DND-41 (cell line): ENCODE measurements around the gene TSPAN11.

Experiments
- EZH2 ChIP-seq: IDR thresholded peaks from 3 replicates; pipeline ENCODE4 v1.6.1; 2012; ENCODE audit warnings: borderline replicate concordance, low read depth, mild to moderate bottlenecking, moderate library complexity, low read length, inconsistent platforms; ENCODE audit not compliant: severe bottlenecking
- TF ChIP-seq, protein P1 (sequence below): IDR thresholded peaks from 2 replicates; pipeline ENCODE4 v1.5.1; 2012; ENCODE audit warnings: borderline replicate concordance, low read length, moderate library complexity, mild to moderate bottlenecking; ENCODE audit not compliant: poor library complexity, severe bottlenecking; ENCODE audit errors: extremely low read depth

- TF ChIP-seq, protein P1, sequence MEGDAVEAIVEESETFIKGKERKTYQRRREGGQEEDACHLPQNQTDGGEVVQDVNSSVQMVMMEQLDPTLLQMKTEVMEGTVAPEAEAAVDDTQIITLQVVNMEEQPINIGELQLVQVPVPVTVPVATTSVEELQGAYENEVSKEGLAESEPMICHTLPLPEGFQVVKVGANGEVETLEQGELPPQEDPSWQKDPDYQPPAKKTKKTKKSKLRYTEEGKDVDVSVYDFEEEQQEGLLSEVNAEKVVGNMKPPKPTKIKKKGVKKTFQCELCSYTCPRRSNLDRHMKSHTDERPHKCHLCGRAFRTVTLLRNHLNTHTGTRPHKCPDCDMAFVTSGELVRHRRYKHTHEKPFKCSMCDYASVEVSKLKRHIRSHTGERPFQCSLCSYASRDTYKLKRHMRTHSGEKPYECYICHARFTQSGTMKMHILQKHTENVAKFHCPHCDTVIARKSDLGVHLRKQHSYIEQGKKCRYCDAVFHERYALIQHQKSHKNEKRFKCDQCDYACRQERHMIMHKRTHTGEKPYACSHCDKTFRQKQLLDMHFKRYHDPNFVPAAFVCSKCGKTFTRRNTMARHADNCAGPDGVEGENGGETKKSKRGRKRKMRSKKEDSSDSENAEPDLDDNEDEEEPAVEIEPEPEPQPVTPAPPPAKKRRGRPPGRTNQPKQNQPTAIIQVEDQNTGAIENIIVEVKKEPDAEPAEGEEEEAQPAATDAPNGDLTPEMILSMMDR = no peak
- no peak for TF ChIP-seq EZH2
Measured at GRCh38 chr12:30990776-30991175, 64.2 kb downstream of the TSPAN11 start.
